ENCODE measurements around the gene GATD1. TPM values are rescaled to one million over a fixed set of nuclear protein-coding genes. Genes with fewer than 3 reads are reported as not detected.

Gene GATD1
- total RNA-seq, 1 donor from 2014 or later = 51.9 TPM

DNA sequence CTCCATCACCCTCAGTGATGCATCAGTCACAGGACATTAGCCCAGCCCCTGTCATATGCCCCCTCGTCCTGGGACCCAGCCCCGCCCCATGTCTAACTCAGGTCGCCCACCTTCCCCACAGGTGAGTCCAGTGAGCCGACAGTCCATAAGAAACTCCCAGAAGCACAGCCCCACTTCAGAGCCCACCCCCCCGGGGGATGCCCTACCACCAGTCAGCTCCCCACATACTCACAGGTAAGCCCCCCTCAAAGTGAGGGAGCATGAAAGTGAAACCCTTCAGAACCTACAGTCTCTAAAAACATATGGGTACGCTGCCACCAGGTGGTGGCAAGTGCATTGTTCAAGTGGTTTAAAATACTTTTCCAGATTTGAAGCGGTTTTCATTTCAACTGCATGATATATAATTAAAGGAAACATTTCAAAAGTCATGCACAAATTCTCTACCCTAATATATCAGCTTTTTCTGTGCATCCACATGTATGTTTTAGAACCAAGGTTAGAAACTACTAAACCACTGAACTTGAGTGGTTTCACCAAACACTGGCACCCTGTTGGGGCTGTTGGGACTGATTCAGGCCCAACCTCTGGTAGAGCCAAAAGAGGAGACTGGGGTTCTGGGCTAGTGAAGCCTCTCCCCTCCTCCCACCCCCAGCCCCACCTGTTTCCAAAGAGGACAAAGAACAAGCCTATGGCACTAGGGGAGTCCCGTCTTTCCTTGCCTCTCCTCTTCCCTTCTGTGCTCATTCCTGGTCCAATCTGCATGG, 54.0 kb downstream of the GATD1 start:
- Histone ChIP-seq H3K4me3 (ENCODE audit: insufficient read depth, low read depth, low read length) (no peak overlapping the region), H2AFZ (ENCODE audit: low read depth, low read length) (no peak overlapping the region), H3K9ac (ENCODE audit: low read length) (no peak overlapping the region), H3K4me1 (ENCODE audit: insufficient read depth, low read length) (peaks cover 18% of the 10 kb centered on the region), H3K27me3 (ENCODE audit: insufficient read depth, low read length) (peaks cover 5% of the 10 kb centered on the region), H4K20me1 (ENCODE audit: insufficient read depth, low read length) (peaks cover 53% of the 10 kb centered on the region), H3K79me2 (ENCODE audit: insufficient read depth, low read length) (no peaks in the 10 kb centered on the region), H3K27ac (ENCODE audit: low read depth, low read length) (no peak overlapping the region), H3K9me3 (ENCODE audit: insufficient read depth, low read depth, low read length) (no peaks in the 10 kb centered on the region), H3K4me2 (ENCODE audit: low read length) (peak overlapping the region; percentile 33), H3K36me3 (ENCODE audit: insufficient read depth, low read length) (no peaks in the 10 kb centered on the region)
- Mint-ChIP-seq H3K36me3 (ENCODE audit: low read depth, unreplicated experiment) (peaks cover 7% of the 10 kb centered on the region), H3K27me3 (ENCODE audit: low read depth, unreplicated experiment) (peaks cover 4% of the 10 kb centered on the region), H3K4me3 (ENCODE audit: unreplicated experiment) (no peak overlapping the region), H3K9me3 (ENCODE audit: unreplicated experiment) (no peaks in the 10 kb centered on the region), H3K4me1 (ENCODE audit: low read depth, unreplicated experiment) (no peaks in the 10 kb centered on the region), H3K27ac (ENCODE audit: unreplicated experiment) (peak overlapping the region; percentile 12)
- DNase-seq (ENCODE audit: low read depth) (no peak), FAIRE-seq (no peak)
- TF ChIP-seq, protein P1, sequence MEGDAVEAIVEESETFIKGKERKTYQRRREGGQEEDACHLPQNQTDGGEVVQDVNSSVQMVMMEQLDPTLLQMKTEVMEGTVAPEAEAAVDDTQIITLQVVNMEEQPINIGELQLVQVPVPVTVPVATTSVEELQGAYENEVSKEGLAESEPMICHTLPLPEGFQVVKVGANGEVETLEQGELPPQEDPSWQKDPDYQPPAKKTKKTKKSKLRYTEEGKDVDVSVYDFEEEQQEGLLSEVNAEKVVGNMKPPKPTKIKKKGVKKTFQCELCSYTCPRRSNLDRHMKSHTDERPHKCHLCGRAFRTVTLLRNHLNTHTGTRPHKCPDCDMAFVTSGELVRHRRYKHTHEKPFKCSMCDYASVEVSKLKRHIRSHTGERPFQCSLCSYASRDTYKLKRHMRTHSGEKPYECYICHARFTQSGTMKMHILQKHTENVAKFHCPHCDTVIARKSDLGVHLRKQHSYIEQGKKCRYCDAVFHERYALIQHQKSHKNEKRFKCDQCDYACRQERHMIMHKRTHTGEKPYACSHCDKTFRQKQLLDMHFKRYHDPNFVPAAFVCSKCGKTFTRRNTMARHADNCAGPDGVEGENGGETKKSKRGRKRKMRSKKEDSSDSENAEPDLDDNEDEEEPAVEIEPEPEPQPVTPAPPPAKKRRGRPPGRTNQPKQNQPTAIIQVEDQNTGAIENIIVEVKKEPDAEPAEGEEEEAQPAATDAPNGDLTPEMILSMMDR (IDR thresholded peaks at IDR 0.05; ENCODE audit: insufficient read depth, low read depth, low read length) = peak; percentile 80
- no peak for TF ChIP-seq EZH2 (IDR thresholded peaks at IDR 0.05; ENCODE audit: insufficient read depth, low read length)

DNA sequence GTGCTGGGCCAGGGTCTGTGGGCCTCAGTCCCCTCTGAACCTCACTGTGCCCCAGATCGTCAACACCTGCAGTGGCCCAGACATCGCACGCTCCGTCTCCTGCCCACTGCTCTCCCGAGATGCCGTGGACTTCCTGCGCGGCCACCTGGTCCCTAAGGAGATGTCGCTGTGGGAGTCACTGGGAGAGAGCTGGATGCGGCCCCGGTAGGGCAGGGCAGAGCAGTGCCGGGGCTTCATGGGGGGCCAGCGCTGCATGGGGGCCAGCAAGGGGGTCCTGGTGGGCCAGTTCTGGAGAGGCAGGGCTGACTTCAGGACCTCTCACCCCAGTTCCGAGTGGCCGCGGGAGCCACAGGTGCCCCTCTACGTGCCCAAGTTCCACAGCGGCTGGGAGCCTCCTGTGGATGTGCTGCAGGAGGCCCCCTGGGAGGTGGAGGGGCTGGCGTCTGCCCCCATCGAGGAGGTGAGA, 54.9 kb downstream of the GATD1 start:
- DNase-seq (ENCODE audit: low read depth) (no peak), FAIRE-seq (no peak)
- Mint-ChIP-seq H3K27me3 (ENCODE audit: low read depth, unreplicated experiment) (peaks cover 4% of the 10 kb centered on the region), H3K4me1 (ENCODE audit: low read depth, unreplicated experiment) (no peaks in the 10 kb centered on the region), H3K27ac (ENCODE audit: unreplicated experiment) (no peak overlapping the region), H3K4me3 (ENCODE audit: unreplicated experiment) (no peak overlapping the region), H3K9me3 (ENCODE audit: unreplicated experiment) (no peaks in the 10 kb centered on the region), H3K36me3 (ENCODE audit: low read depth, unreplicated experiment) (peaks cover 7% of the 10 kb centered on the region)
- Histone ChIP-seq H4K20me1 (ENCODE audit: insufficient read depth, low read length) (peaks cover 55% of the 10 kb centered on the region), H3K4me3 (ENCODE audit: insufficient read depth, low read depth, low read length) (no peak overlapping the region), H3K9ac (ENCODE audit: low read length) (no peak overlapping the region), H3K36me3 (ENCODE audit: insufficient read depth, low read length) (no peaks in the 10 kb centered on the region), H3K27me3 (ENCODE audit: insufficient read depth, low read length) (peaks cover 5% of the 10 kb centered on the region), H2AFZ (ENCODE audit: low read depth, low read length) (no peak overlapping the region), H3K4me1 (ENCODE audit: insufficient read depth, low read length) (peaks cover 9% of the 10 kb centered on the region), H3K9me3 (ENCODE audit: insufficient read depth, low read depth, low read length) (no peaks in the 10 kb centered on the region), H3K27ac (ENCODE audit: low read depth, low read length) (no peak overlapping the region), H3K4me2 (ENCODE audit: low read length) (no peak overlapping the region), H3K79me2 (ENCODE audit: insufficient read depth, low read length) (no peaks in the 10 kb centered on the region)
- TF ChIP-seq, protein P1 (IDR thresholded peaks at IDR 0.05; ENCODE audit: insufficient read depth, low read depth, low read length) = no peak
- TF ChIP-seq EZH2 (IDR thresholded peaks at IDR 0.05; ENCODE audit: insufficient read depth, low read length) = no peak
